GM10266 (cell line): ENCODE results near the gene SEMA5A.

ENCODE experiments used
- DNase-seq: peaks from one replicate; pipeline ENCODE4 v3.0.0; 2012; ENCODE audit errors: extremely low spot score
- TF ChIP-seq, protein P1 (sequence below): IDR thresholded peaks from 2 replicates; pipeline ENCODE4 v1.5.1; 2012; ENCODE audit warnings: mild to moderate bottlenecking, low read depth; ENCODE audit not compliant: control insufficient read depth, insufficient read depth; ENCODE audit errors: missing control alignments

Gene SEMA5A

GRCh38 chr5:9513827-9514226 lies 32.0 kb downstream of the SEMA5A start:
- DNase-seq: no peak
- TF ChIP-seq, protein P1, sequence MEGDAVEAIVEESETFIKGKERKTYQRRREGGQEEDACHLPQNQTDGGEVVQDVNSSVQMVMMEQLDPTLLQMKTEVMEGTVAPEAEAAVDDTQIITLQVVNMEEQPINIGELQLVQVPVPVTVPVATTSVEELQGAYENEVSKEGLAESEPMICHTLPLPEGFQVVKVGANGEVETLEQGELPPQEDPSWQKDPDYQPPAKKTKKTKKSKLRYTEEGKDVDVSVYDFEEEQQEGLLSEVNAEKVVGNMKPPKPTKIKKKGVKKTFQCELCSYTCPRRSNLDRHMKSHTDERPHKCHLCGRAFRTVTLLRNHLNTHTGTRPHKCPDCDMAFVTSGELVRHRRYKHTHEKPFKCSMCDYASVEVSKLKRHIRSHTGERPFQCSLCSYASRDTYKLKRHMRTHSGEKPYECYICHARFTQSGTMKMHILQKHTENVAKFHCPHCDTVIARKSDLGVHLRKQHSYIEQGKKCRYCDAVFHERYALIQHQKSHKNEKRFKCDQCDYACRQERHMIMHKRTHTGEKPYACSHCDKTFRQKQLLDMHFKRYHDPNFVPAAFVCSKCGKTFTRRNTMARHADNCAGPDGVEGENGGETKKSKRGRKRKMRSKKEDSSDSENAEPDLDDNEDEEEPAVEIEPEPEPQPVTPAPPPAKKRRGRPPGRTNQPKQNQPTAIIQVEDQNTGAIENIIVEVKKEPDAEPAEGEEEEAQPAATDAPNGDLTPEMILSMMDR: no peak

DNA sequence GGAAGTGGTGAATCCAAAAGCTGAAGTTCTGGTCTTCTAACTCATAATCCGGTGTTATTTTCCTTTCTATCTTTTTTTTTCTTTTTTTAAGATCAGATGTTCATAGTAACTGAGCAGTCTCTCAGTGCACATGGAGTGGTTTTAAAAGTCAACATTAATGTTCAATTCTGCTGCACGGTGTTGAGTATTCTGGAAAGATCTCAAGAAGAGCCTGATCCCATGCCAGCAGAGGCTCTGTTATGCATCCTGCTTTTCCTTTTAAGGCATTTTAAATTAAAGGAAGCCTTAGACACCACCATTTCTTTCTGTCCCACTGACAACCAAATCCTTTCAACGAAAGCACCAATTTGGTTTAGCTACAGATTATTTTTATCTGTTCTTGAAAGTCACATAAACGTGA lies 33.4 kb downstream of the SEMA5A start:
- TF ChIP-seq, protein P1: no peak
- DNase-seq: no peak

GRCh38 chr5:9507974-9508373 lies 37.9 kb downstream of the SEMA5A start:
- TF ChIP-seq, protein P1: no peak
- no peak for DNase-seq

GRCh38 chr5:9505225-9505624 lies 40.6 kb downstream of the SEMA5A start:
- TF ChIP-seq, protein P1: no peak
- DNase-seq: no peak

GRCh38 chr5:9502864-9503263 lies 43.0 kb downstream of the SEMA5A start:
- TF ChIP-seq, protein P1: no peak
- no peak for DNase-seq

GRCh38 chr5:9502050-9502834 lies 43.6 kb downstream of the SEMA5A start:
- DNase-seq: no peak
- TF ChIP-seq, protein P1: no peak

DNA sequence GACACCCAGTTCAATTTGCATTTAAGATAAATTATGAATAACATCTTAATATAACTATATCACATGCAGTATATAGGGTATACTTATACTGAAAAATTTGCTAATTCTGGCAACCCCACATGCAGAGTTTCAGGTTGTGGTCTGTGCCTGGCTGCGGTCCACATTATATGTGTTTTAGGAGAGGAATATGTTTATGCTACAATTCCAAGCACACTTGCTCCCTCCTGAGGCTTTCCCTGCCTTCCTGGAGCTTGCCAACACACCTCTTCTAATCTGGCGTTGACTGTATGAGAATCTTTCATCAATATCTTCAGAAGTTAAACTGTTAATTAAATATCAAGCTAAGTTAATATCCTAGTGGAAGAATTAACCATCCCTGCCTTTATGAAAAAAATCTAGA lies 45.2 kb downstream of the SEMA5A start:
- TF ChIP-seq, protein P1: no peak
- DNase-seq: no peak
